Keratinocyte (primary cell): ENCODE results near the gene ZNF32.

Experiments used
- CTCF ChIP-seq, 3 experiments: IDR thresholded peaks in 1 of 3; conservative IDR thresholded peaks in 1 of 3; optimal IDR thresholded peaks in 1 of 3; 2 replicates in 2 of 3; 3 replicates in 1 of 3; pipeline versions ENCODE3 to v1.5.1; 2011; ENCODE audit warnings: low read length in 3 of 3, mild to moderate bottlenecking in 3 of 3, moderate library complexity in 2 of 3, control low read depth in 1 of 3, inconsistent platforms in 1 of 3; ENCODE audit not compliant: insufficient read depth in 2 of 3; ENCODE audit errors: extremely low read depth in 1 of 3
- EZH2 ChIP-seq: IDR thresholded peaks from one replicate; pipeline ENCODE4 v1.6.1; 2012; ENCODE audit warnings: inconsistent platforms, mild to moderate bottlenecking, low read length, moderate library complexity

GRCh38 chr10:43594944-43595589 lies 53.6 kb downstream of the ZNF32 start:
- TF ChIP-seq CTCF (optimal IDR thresholded peaks at IDR 0.05 in 1 of 3, IDR thresholded peaks at IDR 0.05 in 1 of 3, conservative IDR thresholded peaks at IDR 0.05 in 1 of 3; ENCODE audit: extremely low read depth in 1 of 3, insufficient read depth in 2 of 3, low read length in 3 of 3): no peak
- TF ChIP-seq EZH2: no peak
